Measurements from ENCODE around the gene GNPAT.

Gene GNPAT

GRCh38 chr1:231200388-231201031, 40.5 kb upstream of the GNPAT start (continued):
- TF ChIP-seq FEZF1 (tag by site-specific recombination; IDR thresholded peaks at IDR 0.05): peak; percentile 22; the same call in 1 of the 2 replicates

- TF ChIP-seq SETDB1 (IDR thresholded peaks at IDR 0.05; ENCODE audit: insufficient read length, low read length): no peak
- TF ChIP-seq TCF7L2 (IDR thresholded peaks at IDR 0.05; ENCODE audit: borderline replicate concordance, low read depth, low read length): no peak
- no peak for TF ChIP-seq ZNF449 (tag by site-specific recombination; IDR thresholded peaks at IDR 0.05)
- no peak for TF ChIP-seq ZNF521 (tag by site-specific recombination; IDR thresholded peaks at IDR 0.05)
- no peak for TF ChIP-seq ZNF747 (tag by site-specific recombination; IDR thresholded peaks at IDR 0.05)
- no peak for TF ChIP-seq ZNF155 (tag by site-specific recombination; IDR thresholded peaks at IDR 0.05)
- TF ChIP-seq PRDM10 (tag by site-specific recombination; IDR thresholded peaks at IDR 0.05): no peak
- TF ChIP-seq ZSCAN18 (tag by site-specific recombination; IDR thresholded peaks at IDR 0.05): no peak
- TF ChIP-seq ZNF398 (tag by site-specific recombination; IDR thresholded peaks at IDR 0.05): no peak
- no peak for TF ChIP-seq ZNF660 (tag by site-specific recombination; IDR thresholded peaks at IDR 0.05)
- TF ChIP-seq KLF8 (tag by site-specific recombination; IDR thresholded peaks at IDR 0.05): no peak
- TF ChIP-seq SCRT2 (tag by site-specific recombination; IDR thresholded peaks at IDR 0.05): no peak
- TF ChIP-seq KLF7 (tag by site-specific recombination; IDR thresholded peaks at IDR 0.05; ENCODE audit: borderline replicate concordance): no peak
- TF ChIP-seq ZNF175 (tag by site-specific recombination; IDR thresholded peaks at IDR 0.05): no peak
- TF ChIP-seq ZNF571 (tag by site-specific recombination; IDR thresholded peaks at IDR 0.05): no peak
- no peak for TF ChIP-seq MEIS1 (CRISPR knock-in tag; IDR thresholded peaks at IDR 0.05; ENCODE audit: borderline replicate concordance)
- ChIA-PET POLR2A (interaction anchor here (0.5 kb wide), 1 partner anchor 13 kb away, joined by 6 read pairs; no protein-coding TSS in a partner anchor), CTCF (interaction anchor here (1.1 kb wide), 1 partner anchor 10 kb away, joined by 3 read pairs; no protein-coding TSS in a partner anchor)
- Histone ChIP-seq H3K9me3 (ENCODE audit: control insufficient read depth, insufficient read depth, low read depth, low read length) (no peaks in the 10 kb centered on the region), H3K4me1 (ENCODE audit: control insufficient read depth, insufficient read depth, low read length) (no peaks in the 10 kb centered on the region), H3K36me3 (ENCODE audit: control insufficient read depth in 2 of 2, insufficient read depth in 1 of 2, low read length in 2 of 2) (no peaks in the 10 kb centered on the region), H3K4me3 (ENCODE audit: low read depth, low read length) (no peak overlapping the region), H3K27ac (ENCODE audit: extremely low read depth, low read depth, low read length) (no peak overlapping the region)
Observed at GRCh38 chr1:231201375-231201978, 39.5 kb upstream of the GNPAT start.

All from HEK293 (cell line).